LoVo (cell line): ENCODE measurements around the gene FXYD6.
A peak's percentile ranks its signal among the peaks of the same experiment; 100 is the strongest.

Source experiments
- DNase-seq: peaks from one replicate; pipeline ENCODE4 v3.0.0-alpha.2; 2016; ENCODE audit warnings: low spot score

The FXYD6 gene

GRCh38 chr11:117842131-117842941, 34.1 kb downstream of the FXYD6 start:
- no peak for DNase-seq

- DNase-seq: no peak
Measured at GRCh38 chr11:117841551-117842031, 34.9 kb downstream of the FXYD6 start.

GRCh38 chr11:117840881-117841550, 35.4 kb downstream of the FXYD6 start:
- DNase-seq: no peak

- DNase-seq: no peak
Measured at GRCh38 chr11:117839936-117840813, 36.3 kb downstream of the FXYD6 start.

GRCh38 chr11:117839380-117839881, 37.0 kb downstream of the FXYD6 start:
- no peak for DNase-seq

GRCh38 chr11:117838901-117839300, 37.6 kb downstream of the FXYD6 start:
- DNase-seq: no peak

GRCh38 chr11:117837791-117838190, 38.7 kb downstream of the FXYD6 start:
- no peak for DNase-seq

GRCh38 chr11:117837070-117837776, 39.2 kb downstream of the FXYD6 start:
- DNase-seq: no peak

GRCh38 chr11:117836077-117836960, 40.1 kb downstream of the FXYD6 start:
- no peak for DNase-seq

GRCh38 chr11:117835576-117835975, 40.9 kb downstream of the FXYD6 start:
- DNase-seq: no peak

GRCh38 chr11:117834838-117835443, 41.5 kb downstream of the FXYD6 start:
- no peak for DNase-seq

- no peak for DNase-seq
Measured at GRCh38 chr11:117834068-117834810, 42.2 kb downstream of the FXYD6 start.

- DNase-seq: peak; percentile 47
Measured at GRCh38 chr11:117833401-117833891, 43.0 kb downstream of the FXYD6 start.

- no peak for DNase-seq
Measured at GRCh38 chr11:117832511-117832910, 43.9 kb downstream of the FXYD6 start.

GRCh38 chr11:117831661-117832415, 44.6 kb downstream of the FXYD6 start:
- DNase-seq: no peak

GRCh38 chr11:117830674-117831351, 45.6 kb downstream of the FXYD6 start:
- no peak for DNase-seq

- no peak for DNase-seq
Measured at GRCh38 chr11:117830072-117830471, 46.4 kb downstream of the FXYD6 start.

GRCh38 chr11:117829369-117829725, 47.1 kb downstream of the FXYD6 start:
- no peak for DNase-seq
